ENCODE data around the gene SLCO3A1.

The SLCO3A1 gene

DNA sequence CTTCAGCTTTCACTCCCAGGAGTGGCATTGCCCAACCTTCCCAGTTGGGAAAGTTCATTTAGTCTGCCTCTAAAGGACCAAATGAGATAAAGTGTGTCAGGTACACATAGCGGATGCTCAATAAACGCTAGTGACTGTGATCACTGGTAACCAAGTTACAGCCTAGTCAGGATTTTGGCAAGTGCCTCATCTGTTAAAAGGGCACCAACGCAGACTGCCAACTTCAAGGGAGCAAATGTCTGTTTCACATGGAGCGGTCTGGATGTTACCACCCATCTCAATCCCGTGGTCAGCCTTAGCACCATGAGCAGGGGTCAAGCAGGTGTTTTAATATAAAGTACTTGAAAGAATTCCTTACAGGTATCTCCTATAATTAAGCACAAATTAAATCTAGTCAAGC lies 22.7 kb downstream of the SLCO3A1 start:
- Histone ChIP-seq H3K27me3 (ENCODE audit: insufficient read depth, poor library complexity, severe bottlenecking) (no peaks in the 10 kb centered on the region), H3K27ac (replicated peaks) (no peak overlapping the region), H3K4me3 (replicated peaks; ENCODE audit: insufficient read depth, low read length) (no peak overlapping the region)
- DNase-seq (ENCODE audit: low read depth in 1 of 2, low spot score in 1 of 2): no peak
- TF ChIP-seq SPI1 (IDR thresholded peaks at IDR 0.05; ENCODE audit: borderline replicate concordance, low read depth) (no peak), REST (IDR thresholded peaks at IDR 0.05; ENCODE audit: insufficient replicate concordance, low read depth) (no peak), POLR2AphosphoS5 (IDR thresholded peaks at IDR 0.05; ENCODE audit: low read depth) (no peak), GABPA (IDR thresholded peaks at IDR 0.05; ENCODE audit: low read depth) (no peak), CTCF (IDR thresholded peaks at IDR 0.05; ENCODE audit: insufficient read depth, low read length) (no peak)

GRCh38 chr15:91878319-91878870 lies 24.9 kb downstream of the SLCO3A1 start:
- TF ChIP-seq SPI1 (IDR thresholded peaks at IDR 0.05; ENCODE audit: borderline replicate concordance, low read depth): no peak
- TF ChIP-seq POLR2AphosphoS5 (IDR thresholded peaks at IDR 0.05; ENCODE audit: low read depth): no peak
- TF ChIP-seq CTCF (IDR thresholded peaks at IDR 0.05; ENCODE audit: insufficient read depth, low read length): no peak
- TF ChIP-seq REST (IDR thresholded peaks at IDR 0.05; ENCODE audit: insufficient replicate concordance, low read depth): no peak
- TF ChIP-seq GABPA (IDR thresholded peaks at IDR 0.05; ENCODE audit: low read depth): no peak
- Histone ChIP-seq H3K27me3 (ENCODE audit: insufficient read depth, poor library complexity, severe bottlenecking) (no peaks in the 10 kb centered on the region), H3K4me3 (replicated peaks; ENCODE audit: insufficient read depth, low read length) (no peak overlapping the region), H3K27ac (replicated peaks) (no peak overlapping the region)
- DNase-seq (ENCODE audit: low read depth in 1 of 2, low spot score in 1 of 2): no peak

DNA sequence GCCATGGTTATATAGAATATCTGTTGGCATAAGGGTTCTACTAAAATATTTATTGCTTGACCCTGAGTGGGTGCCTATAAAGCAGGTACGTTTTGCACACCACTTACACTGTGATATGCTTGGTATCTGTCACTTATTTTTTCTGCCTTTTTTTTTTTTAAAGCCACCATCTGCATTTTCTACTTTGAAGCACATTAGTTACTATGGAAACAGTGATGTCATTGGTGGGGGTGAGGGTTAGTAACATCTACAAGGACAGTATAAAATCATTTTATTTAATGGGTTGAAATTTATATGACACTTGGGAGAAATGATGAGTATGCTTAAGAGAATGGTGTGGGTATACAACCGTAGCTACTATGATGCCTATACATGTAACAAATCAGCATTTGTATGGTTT lies 25.6 kb downstream of the SLCO3A1 start:
- no peak for DNase-seq (ENCODE audit: low read depth in 1 of 2, low spot score in 1 of 2)
- no peaks in the 10 kb centered on the region for H3K27me3 ChIP-seq (ENCODE audit: insufficient read depth, poor library complexity, severe bottlenecking)
- no peak overlapping the region for H3K4me3 ChIP-seq (replicated peaks; ENCODE audit: insufficient read depth, low read length)
- TF ChIP-seq SPI1 (IDR thresholded peaks at IDR 0.05; ENCODE audit: borderline replicate concordance, low read depth): no peak
- no peak for TF ChIP-seq POLR2AphosphoS5 (IDR thresholded peaks at IDR 0.05; ENCODE audit: low read depth)
- TF ChIP-seq CTCF (IDR thresholded peaks at IDR 0.05; ENCODE audit: insufficient read depth, low read length): no peak
- TF ChIP-seq GABPA (IDR thresholded peaks at IDR 0.05; ENCODE audit: low read depth): no peak
- no peak overlapping the region for H3K27ac ChIP-seq (replicated peaks)

GRCh38 chr15:91880373-91880772 lies 26.9 kb downstream of the SLCO3A1 start:
- DNase-seq (ENCODE audit: low read depth in 1 of 2, low spot score in 1 of 2): no peak
- H3K27ac ChIP-seq (replicated peaks): no peak overlapping the region
- H3K27me3 ChIP-seq (ENCODE audit: insufficient read depth, poor library complexity, severe bottlenecking): no peaks in the 10 kb centered on the region
- TF ChIP-seq GABPA (IDR thresholded peaks at IDR 0.05; ENCODE audit: low read depth): no peak
- no peak for TF ChIP-seq POLR2AphosphoS5 (IDR thresholded peaks at IDR 0.05; ENCODE audit: low read depth)
- TF ChIP-seq REST (IDR thresholded peaks at IDR 0.05; ENCODE audit: insufficient replicate concordance, low read depth): no peak
- no peak for TF ChIP-seq SPI1 (IDR thresholded peaks at IDR 0.05; ENCODE audit: borderline replicate concordance, low read depth)
- no peak overlapping the region for H3K4me3 ChIP-seq (replicated peaks; ENCODE audit: insufficient read depth, low read length)

All from HL-60 (cell line).